AG09309 (cell line): ENCODE measurements around the gene POLR3E.

Experiments used
- DNase-seq: peaks from one replicate; pipeline ENCODE4 v3.0.0-alpha.2; 2010; ENCODE audit warnings: low read depth
- H3K4me3 ChIP-seq: 2 replicates; pipeline ENCODE4 v1.5.1; 2011; ENCODE audit warnings: mild to moderate bottlenecking, low read depth, low read length, moderate library complexity; ENCODE audit not compliant: control insufficient read depth
- CTCF ChIP-seq: IDR thresholded peaks from 2 replicates; pipeline ENCODE4 v1.5.1; 2011; ENCODE audit warnings: mild to moderate bottlenecking, low read depth, low read length, inconsistent platforms; ENCODE audit not compliant: insufficient read depth, control insufficient read depth; ENCODE audit errors: missing control alignments

POLR3E gene

DNA sequence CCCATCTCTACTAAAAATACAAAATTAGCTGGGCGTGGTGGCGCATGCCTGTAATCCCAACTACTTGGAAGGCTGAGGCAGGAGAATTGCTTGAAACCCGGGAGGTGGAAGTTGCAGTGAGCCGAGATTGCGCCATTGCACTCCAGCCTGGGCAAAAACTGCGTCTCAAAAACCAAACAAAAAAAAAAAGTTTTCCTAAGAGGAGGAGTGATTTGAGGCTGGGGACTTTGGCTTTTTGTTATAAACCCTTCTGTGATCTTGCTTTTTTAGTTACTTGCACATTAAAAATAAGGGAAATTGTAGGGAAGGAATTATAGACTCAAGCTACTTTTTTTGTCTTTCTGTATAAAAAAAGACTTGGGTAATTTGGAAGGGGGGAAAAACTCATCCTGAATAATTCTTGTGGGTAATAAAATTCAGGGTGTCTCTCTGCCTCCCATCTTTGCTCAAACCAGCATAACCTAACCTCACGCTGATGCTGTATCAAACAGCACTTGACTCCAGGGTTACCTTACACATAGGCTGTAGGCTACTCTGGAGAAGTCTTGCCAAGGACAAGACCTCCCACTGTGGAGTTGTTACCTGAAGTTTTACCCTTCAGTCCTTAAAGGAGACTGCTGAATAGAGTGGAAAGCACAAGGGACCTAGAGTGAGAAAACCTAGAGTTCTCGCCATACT, 78.9 kb downstream of the POLR3E start:
- DNase-seq, result no peak
- H3K4me3 ChIP-seq, result no peak overlapping the region
- TF ChIP-seq CTCF, result no peak

GRCh38 chr16:22379656-22380055, 82.4 kb downstream of the POLR3E start:
- H3K4me3 ChIP-seq, result no peak overlapping the region
- no peak for TF ChIP-seq CTCF
- no peak for DNase-seq

GRCh38 chr16:22380529-22380928, 83.3 kb downstream of the POLR3E start:
- no peak overlapping the region for H3K4me3 ChIP-seq
- no peak for DNase-seq
- no peak for TF ChIP-seq CTCF

- no peak for TF ChIP-seq CTCF
- H3K4me3 ChIP-seq, result no peak overlapping the region
- DNase-seq, result no peak
These were observed 84.2 kb downstream of the POLR3E start for GRCh38 chr16:22381392-22381791.

DNA sequence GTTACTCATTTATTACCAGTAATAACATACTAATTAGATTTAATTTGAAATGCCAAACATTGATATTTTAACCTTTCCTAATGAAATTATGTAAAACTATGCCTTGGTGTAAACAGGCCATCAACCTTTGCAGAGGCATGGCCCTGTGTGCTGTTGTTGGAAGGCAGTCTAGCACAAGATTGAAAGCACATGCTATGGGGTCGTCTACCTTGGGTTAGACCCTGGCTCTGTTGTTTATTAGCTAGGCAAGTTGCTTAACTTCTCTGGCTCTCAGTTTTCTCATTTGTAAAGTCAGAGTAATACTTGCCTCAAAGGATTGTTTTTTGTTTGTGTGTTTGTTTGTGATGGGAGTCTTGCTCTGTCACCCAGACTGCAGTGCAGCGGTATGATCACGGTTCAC, 86.6 kb downstream of the POLR3E start:
- H3K4me3 ChIP-seq, result no peak overlapping the region
- DNase-seq, result no peak
- no peak for TF ChIP-seq CTCF
